ENCODE data around the gene FER1L5. TPM values are rescaled to one million over a fixed set of nuclear protein-coding genes. Genes with fewer than 3 reads are reported as not detected.

The FER1L5 gene
- total RNA-seq, 2 experiments from 2014 or later = not detected

GRCh38 chr2:96622544-96622943 lies 20.0 kb upstream of the FER1L5 start:
- no peaks in the 10 kb centered on the region for H3K79me2 ChIP-seq (ENCODE audit: insufficient read depth, low read depth, low read length)
- intact Hi-C loops (cut with micrococcal nuclease; ENCODE audit: unreplicated experiment) = no loop called here
- no peak overlapping the region for H3K4me3 ChIP-seq (ENCODE audit: low read depth, low read length, poor library complexity, severe bottlenecking)
- no peaks in the 10 kb centered on the region for H3K4me1 ChIP-seq (ENCODE audit: insufficient read depth, low read length, poor library complexity, severe bottlenecking)
- H3K4me2 ChIP-seq (ENCODE audit: low read length) = no peak overlapping the region
- H4K20me1 ChIP-seq (ENCODE audit: insufficient read depth, low read length) = no peaks in the 10 kb centered on the region
- H3K27ac ChIP-seq (ENCODE audit: low read depth, low read length, poor library complexity, severe bottlenecking) = no peak overlapping the region
- POLR2A ChIA-PET = no interaction called here
- no peak overlapping the region for H2AFZ ChIP-seq (ENCODE audit: low read length)
- CTCF ChIA-PET (ENCODE audit: unreplicated experiment) = no interaction called here
- H3K9me3 ChIP-seq (ENCODE audit: low read length) = no peaks in the 10 kb centered on the region
- BruUV-seq (replicated peaks) = no TSS peak
- no peaks in the 10 kb centered on the region for H3K9me2 ChIP-seq (ENCODE audit: insufficient read depth, low read length)
- H3K36me3 ChIP-seq (ENCODE audit: insufficient read depth, low read length) = peaks cover 59% of the 10 kb centered on the region
- DNase-seq (ENCODE audit: low spot score) = no peak
- TF ChIP-seq EZH2phosphoT487 (IDR thresholded peaks at IDR 0.05; ENCODE audit: borderline replicate concordance, low read depth, low read length) (no peak), CTCF (conservative IDR thresholded peaks at IDR 0.05; ENCODE audit: low read length) (no peak)

GRCh38 chr2:96623116-96623515 lies 19.4 kb upstream of the FER1L5 start:
- POLR2A ChIA-PET = no interaction called here
- Histone ChIP-seq H2AFZ (ENCODE audit: low read length) (no peak overlapping the region), H3K9me2 (ENCODE audit: insufficient read depth, low read length) (no peaks in the 10 kb centered on the region), H3K4me1 (ENCODE audit: insufficient read depth, low read length, poor library complexity, severe bottlenecking) (no peaks in the 10 kb centered on the region), H3K79me2 (ENCODE audit: insufficient read depth, low read depth, low read length) (no peaks in the 10 kb centered on the region), H3K4me3 (ENCODE audit: low read depth, low read length, poor library complexity, severe bottlenecking) (no peak overlapping the region), H3K9me3 (ENCODE audit: low read length) (no peaks in the 10 kb centered on the region), H3K4me2 (ENCODE audit: low read length) (no peak overlapping the region), H3K27ac (ENCODE audit: low read depth, low read length, poor library complexity, severe bottlenecking) (no peak overlapping the region), H3K36me3 (ENCODE audit: insufficient read depth, low read length) (peaks cover 64% of the 10 kb centered on the region), H4K20me1 (ENCODE audit: insufficient read depth, low read length) (no peaks in the 10 kb centered on the region)
- no peak for DNase-seq (ENCODE audit: low spot score)
- BruUV-seq (replicated peaks) = no TSS peak
- intact Hi-C loops (cut with micrococcal nuclease; ENCODE audit: unreplicated experiment) = no loop called here
- TF ChIP-seq EZH2phosphoT487 (IDR thresholded peaks at IDR 0.05; ENCODE audit: borderline replicate concordance, low read depth, low read length) = no peak
- no peak for TF ChIP-seq CTCF (conservative IDR thresholded peaks at IDR 0.05; ENCODE audit: low read length)
- CTCF ChIA-PET (ENCODE audit: unreplicated experiment) = no interaction called here

GRCh38 chr2:96625571-96626552 lies 16.7 kb upstream of the FER1L5 start:
- no TSS peak for BruUV-seq (replicated peaks)
- no peak for DNase-seq (ENCODE audit: low spot score)
- ChIA-PET POLR2A (no interaction called here), CTCF (ENCODE audit: unreplicated experiment) (no interaction called here)
- H3K9me3 ChIP-seq (ENCODE audit: low read length) = no peaks in the 10 kb centered on the region
- no peaks in the 10 kb centered on the region for H4K20me1 ChIP-seq (ENCODE audit: insufficient read depth, low read length)
- H3K4me1 ChIP-seq (ENCODE audit: insufficient read depth, low read length, poor library complexity, severe bottlenecking) = no peaks in the 10 kb centered on the region
- no peak overlapping the region for H3K4me2 ChIP-seq (ENCODE audit: low read length)
- H3K79me2 ChIP-seq (ENCODE audit: insufficient read depth, low read depth, low read length) = no peaks in the 10 kb centered on the region
- H3K4me3 ChIP-seq (ENCODE audit: low read depth, low read length, poor library complexity, severe bottlenecking) = no peak overlapping the region
- no peak for TF ChIP-seq EZH2phosphoT487 (IDR thresholded peaks at IDR 0.05; ENCODE audit: borderline replicate concordance, low read depth, low read length)
- no peak for TF ChIP-seq CTCF (conservative IDR thresholded peaks at IDR 0.05; ENCODE audit: low read length)
- no peak overlapping the region for H3K27ac ChIP-seq (ENCODE audit: low read depth, low read length, poor library complexity, severe bottlenecking)
- intact Hi-C loops (cut with micrococcal nuclease; ENCODE audit: unreplicated experiment) = no loop called here
- peaks cover 69% of the 10 kb centered on the region for H3K36me3 ChIP-seq (ENCODE audit: insufficient read depth, low read length)
- H2AFZ ChIP-seq (ENCODE audit: low read length) = no peak overlapping the region
- H3K9me2 ChIP-seq (ENCODE audit: insufficient read depth, low read length) = no peaks in the 10 kb centered on the region
